GM11168 (cell line): ENCODE measurements around the gene CTF1.
"Not testable (repeated sequence)": the region's sequence is repeated elsewhere in the genome, so short reads cannot be mapped to it uniquely, and the experiment has no call there.

Experiments
- in situ Hi-C: fragments of 300-500 bp; cut with MboI; formaldehyde crosslinking; loops from one replicate; pipeline ENCODE4 v1.12.0; 2022; ENCODE audit warnings: low sequenced_read_pairs; ENCODE audit not compliant: unreplicated experiment

CTF1 gene

GRCh38 chr16:30927789-30928378 lies 31.5 kb downstream of the CTF1 start:
- in situ Hi-C loops, result no loop called here

- in situ Hi-C loops, result no loop called here
These were observed 32.0 kb downstream of the CTF1 start for GRCh38 chr16:30928390-30928789.

- in situ Hi-C loops, result no loop called here
These were observed 32.8 kb downstream of the CTF1 start for GRCh38 chr16:30929167-30929566.

- in situ Hi-C loops, result no loop called here
These were observed 33.8 kb downstream of the CTF1 start for GRCh38 chr16:30930160-30930571.

- in situ Hi-C loops, result no loop called here
These were observed 34.7 kb downstream of the CTF1 start for GRCh38 chr16:30931068-30931650.

GRCh38 chr16:30934827-30935557 lies 38.6 kb downstream of the CTF1 start:
- in situ Hi-C loops, result no loop called here

GRCh38 chr16:30937692-30938091 lies 41.3 kb downstream of the CTF1 start:
- in situ Hi-C loops, result no loop called here

- in situ Hi-C loops, result not testable (repeated sequence)
These were observed 43.2 kb downstream of the CTF1 start for GRCh38 chr16:30939571-30939970.

- in situ Hi-C loops, result no loop called here
These were observed 45.4 kb downstream of the CTF1 start for GRCh38 chr16:30941600-30942425.

- in situ Hi-C loops, result no loop called here
These were observed 46.0 kb downstream of the CTF1 start for GRCh38 chr16:30942426-30942806.

GRCh38 chr16:30944352-30944751 lies 47.9 kb downstream of the CTF1 start:
- in situ Hi-C loops, result no loop called here

- in situ Hi-C loops, result no loop called here
These were observed 50.5 kb downstream of the CTF1 start for GRCh38 chr16:30946671-30947540.

GRCh38 chr16:30947541-30947858 lies 51.1 kb downstream of the CTF1 start:
- in situ Hi-C loops, result no loop called here

- in situ Hi-C loops, result no loop called here
These were observed 51.6 kb downstream of the CTF1 start for GRCh38 chr16:30947859-30948666.

- in situ Hi-C loops, result no loop called here
These were observed 52.5 kb downstream of the CTF1 start, which contains the start of gene ORAI3 for GRCh38 chr16:30948667-30949649. ORAI3 (plus strand) TSS chr16:30949068; CDS start chr16:30949290, 222 bp downstream.

GRCh38 chr16:30949650-30950515 lies 53.5 kb downstream of the CTF1 start:
- in situ Hi-C loops, result loop anchor here (25.0 kb wide), 1 partner anchor 912 kb away; the partner anchor contains the start of gene ZNF267

GRCh38 chr16:30950516-30951065 lies 54.2 kb downstream of the CTF1 start:
- in situ Hi-C loops, result loop anchor here (25.0 kb wide), 1 partner anchor 912 kb away; the partner anchor contains the start of gene ZNF267
